GM12865 (cell line): ENCODE measurements around the gene TEX11.

Source experiments
- DNase-seq: peaks from one replicate; pipeline ENCODE4 v3.0.0; 2010; ENCODE audit warnings: low read depth
- H3K4me3 ChIP-seq: 2 replicates; pipeline ENCODE4 v1.5.1; 2011; ENCODE audit warnings: mild to moderate bottlenecking, low read depth, low read length, control low read depth
- CTCF ChIP-seq: IDR thresholded peaks from 2 replicates; pipeline ENCODE4 v1.5.1; 2011; ENCODE audit warnings: low read length, control low read depth, low read depth, inconsistent platforms; ENCODE audit not compliant: insufficient read depth; ENCODE audit errors: missing control alignments

TEX11 gene

GRCh38 chrX:70494441-70494840, 414.1 kb downstream of the TEX11 start:
- H3K4me3 ChIP-seq, result no peak overlapping the region
- TF ChIP-seq CTCF, result no peak
- DNase-seq, result no peak

- no peak for DNase-seq
- H3K4me3 ChIP-seq, result no peak overlapping the region
- TF ChIP-seq CTCF, result no peak
These were observed 419.7 kb downstream of the TEX11 start for GRCh38 chrX:70488856-70489255.

GRCh38 chrX:70485466-70485865, 423.0 kb downstream of the TEX11 start:
- DNase-seq, result no peak
- no peak overlapping the region for H3K4me3 ChIP-seq
- no peak for TF ChIP-seq CTCF

GRCh38 chrX:70482300-70482699, 426.2 kb downstream of the TEX11 start:
- TF ChIP-seq CTCF, result no peak
- H3K4me3 ChIP-seq, result no peak overlapping the region
- DNase-seq, result no peak

GRCh38 chrX:70481471-70482270, 426.8 kb downstream of the TEX11 start:
- DNase-seq, result no peak
- TF ChIP-seq CTCF, result no peak
- no peak overlapping the region for H3K4me3 ChIP-seq

- H3K4me3 ChIP-seq, result no peak overlapping the region
- no peak for DNase-seq
- TF ChIP-seq CTCF, result no peak
These were observed 427.9 kb downstream of the TEX11 start for GRCh38 chrX:70480660-70481018.

GRCh38 chrX:70479922-70480659, 428.4 kb downstream of the TEX11 start:
- no peak overlapping the region for H3K4me3 ChIP-seq
- TF ChIP-seq CTCF, result no peak
- DNase-seq, result no peak
